Measurements from ENCODE around the gene HBS1L. TPM values are rescaled to one million over a fixed set of nuclear protein-coding genes. Genes with fewer than 3 reads are reported as not detected.
A peak's percentile ranks its signal among the peaks of the same experiment; 100 is the strongest.

The HBS1L gene
- total and polyA plus RNA-seq, 8 donors: 55.1 to 71.5 (median 63.4) TPM

GRCh38 chr6:135002229-135002844 is 52.3 kb downstream of the HBS1L start:
- Histone ChIP-seq H3K27ac (no peak overlapping the region), H3K4me3 (no peak overlapping the region), H3K4me1 (no peaks in the 10 kb centered on the region), H3K27me3 (no peaks in the 10 kb centered on the region), H3K36me3 (peaks cover 0 to 11% of the 10 kb centered on the region in 2 donors), H3K9me3 (no peaks in the 10 kb centered on the region)
- TF ChIP-seq, protein P1, sequence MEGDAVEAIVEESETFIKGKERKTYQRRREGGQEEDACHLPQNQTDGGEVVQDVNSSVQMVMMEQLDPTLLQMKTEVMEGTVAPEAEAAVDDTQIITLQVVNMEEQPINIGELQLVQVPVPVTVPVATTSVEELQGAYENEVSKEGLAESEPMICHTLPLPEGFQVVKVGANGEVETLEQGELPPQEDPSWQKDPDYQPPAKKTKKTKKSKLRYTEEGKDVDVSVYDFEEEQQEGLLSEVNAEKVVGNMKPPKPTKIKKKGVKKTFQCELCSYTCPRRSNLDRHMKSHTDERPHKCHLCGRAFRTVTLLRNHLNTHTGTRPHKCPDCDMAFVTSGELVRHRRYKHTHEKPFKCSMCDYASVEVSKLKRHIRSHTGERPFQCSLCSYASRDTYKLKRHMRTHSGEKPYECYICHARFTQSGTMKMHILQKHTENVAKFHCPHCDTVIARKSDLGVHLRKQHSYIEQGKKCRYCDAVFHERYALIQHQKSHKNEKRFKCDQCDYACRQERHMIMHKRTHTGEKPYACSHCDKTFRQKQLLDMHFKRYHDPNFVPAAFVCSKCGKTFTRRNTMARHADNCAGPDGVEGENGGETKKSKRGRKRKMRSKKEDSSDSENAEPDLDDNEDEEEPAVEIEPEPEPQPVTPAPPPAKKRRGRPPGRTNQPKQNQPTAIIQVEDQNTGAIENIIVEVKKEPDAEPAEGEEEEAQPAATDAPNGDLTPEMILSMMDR (IDR thresholded peaks at IDR 0.05): peak; percentile 40 to 52
- intact Hi-C loops (cut with DNase I): no loop called here
- ATAC-seq (no peak), DNase-seq (no peak)

GRCh38 chr6:134999107-134999506 is 55.5 kb downstream of the HBS1L start:
- ATAC-seq (no peak), DNase-seq (no peak)
- Histone ChIP-seq H3K4me3 (no peak overlapping the region), H3K36me3 (peaks cover 0 to 28% of the 10 kb centered on the region in 2 donors), H3K27ac (no peak overlapping the region), H3K9me3 (no peaks in the 10 kb centered on the region), H3K27me3 (no peaks in the 10 kb centered on the region), H3K4me1 (no peaks in the 10 kb centered on the region)
- TF ChIP-seq, protein P1 (IDR thresholded peaks at IDR 0.05): no peak
- intact Hi-C loops (cut with DNase I): no loop called here

DNA sequence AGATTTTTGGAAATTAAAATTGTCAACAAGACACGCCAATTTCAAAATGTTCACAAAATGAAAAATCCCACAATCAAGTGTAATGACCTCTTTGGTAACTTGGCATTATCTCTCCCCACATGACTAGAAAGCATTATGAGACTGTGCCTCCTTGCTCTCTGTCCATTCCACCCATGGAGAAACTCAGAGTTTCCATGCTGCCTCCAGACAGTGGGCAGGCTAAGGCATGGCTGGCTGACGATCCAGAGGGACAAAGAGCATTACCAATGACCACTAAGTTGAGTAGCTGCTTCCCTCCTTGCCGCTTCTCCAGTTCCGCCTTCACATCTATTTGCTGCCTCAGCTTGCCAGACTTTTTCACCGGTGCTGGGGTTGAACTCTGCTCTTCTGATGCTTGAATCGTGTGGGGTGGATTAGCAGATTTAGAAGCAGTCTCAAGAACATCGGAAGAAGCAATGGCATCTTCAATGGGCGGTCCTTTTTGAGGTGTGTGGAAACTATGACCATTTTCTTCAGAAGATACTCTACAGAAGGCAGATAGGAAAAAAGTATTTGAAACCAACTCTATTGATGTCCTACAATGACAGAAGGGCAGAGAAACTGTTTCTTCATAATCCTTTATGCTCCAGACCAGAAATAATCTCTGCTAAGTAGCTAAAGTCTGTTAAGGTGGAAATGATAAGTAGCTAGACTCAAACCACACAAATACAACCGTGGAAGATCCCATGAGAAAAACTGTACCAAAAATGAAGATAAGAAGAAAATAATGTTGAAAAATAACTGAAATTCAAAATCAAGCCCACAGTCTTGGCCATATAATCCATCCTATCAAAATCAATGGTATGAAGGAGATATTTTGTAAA is 57.3 kb downstream of the HBS1L start:
- no peak overlapping the region for H3K27ac ChIP-seq
- intact Hi-C loops (cut with DNase I): no loop called here
- no peak overlapping the region for H3K4me3 ChIP-seq
- TF ChIP-seq, protein P1 (IDR thresholded peaks at IDR 0.05): no peak
- no peak for DNase-seq
- no peak for ATAC-seq
- H3K4me1 ChIP-seq: no peaks in the 10 kb centered on the region
- peaks cover 0 to 41% of the 10 kb centered on the region in 2 donors for H3K36me3 ChIP-seq
- H3K9me3 ChIP-seq: no peaks in the 10 kb centered on the region
- H3K27me3 ChIP-seq: no peaks in the 10 kb centered on the region

GRCh38 chr6:134995536-134995935 is 59.1 kb downstream of the HBS1L start:
- TF ChIP-seq, protein P1 (IDR thresholded peaks at IDR 0.05): no peak
- no peaks in the 10 kb centered on the region for H3K27me3 ChIP-seq
- DNase-seq (no peak), ATAC-seq (no peak)
- H3K36me3 ChIP-seq: peaks cover 0 to 53% of the 10 kb centered on the region in 2 donors
- no peak overlapping the region for H3K4me3 ChIP-seq
- intact Hi-C loops (cut with DNase I): no loop called here
- H3K9me3 ChIP-seq: no peaks in the 10 kb centered on the region
- no peak overlapping the region for H3K27ac ChIP-seq
- no peaks in the 10 kb centered on the region for H3K4me1 ChIP-seq

- TF ChIP-seq, protein P1 (IDR thresholded peaks at IDR 0.05): no peak
- intact Hi-C loops (cut with DNase I): no loop called here
- DNase-seq: no peak
- Histone ChIP-seq H3K27ac (no peak overlapping the region), H3K27me3 (no peaks in the 10 kb centered on the region), H3K9me3 (no peaks in the 10 kb centered on the region), H3K4me3 (no peak overlapping the region), H3K36me3 (peaks cover 0 to 58% of the 10 kb centered on the region in 2 donors), H3K4me1 (no peaks in the 10 kb centered on the region)
- no peak for ATAC-seq
Measured at GRCh38 chr6:134994431-134994830, 60.2 kb downstream of the HBS1L start.
